NT2/D1 (cell line): ENCODE data around the gene PRSS48.

Source experiments
- SUZ12 ChIP-seq: IDR thresholded peaks from 2 replicates; pipeline ENCODE4 v1.6.1; 2011; ENCODE audit not compliant: insufficient read length, insufficient read depth; ENCODE audit errors: extremely low read depth
- YY1 ChIP-seq: IDR thresholded peaks from 2 replicates; pipeline ENCODE4 v1.6.1; 2011; ENCODE audit not compliant: insufficient read length, insufficient read depth
- ZNF274 ChIP-seq: IDR thresholded peaks from 2 replicates; pipeline ENCODE4 v1.6.1; 2011; ENCODE audit warnings: mild to moderate bottlenecking, low read depth, low read length

DNA sequence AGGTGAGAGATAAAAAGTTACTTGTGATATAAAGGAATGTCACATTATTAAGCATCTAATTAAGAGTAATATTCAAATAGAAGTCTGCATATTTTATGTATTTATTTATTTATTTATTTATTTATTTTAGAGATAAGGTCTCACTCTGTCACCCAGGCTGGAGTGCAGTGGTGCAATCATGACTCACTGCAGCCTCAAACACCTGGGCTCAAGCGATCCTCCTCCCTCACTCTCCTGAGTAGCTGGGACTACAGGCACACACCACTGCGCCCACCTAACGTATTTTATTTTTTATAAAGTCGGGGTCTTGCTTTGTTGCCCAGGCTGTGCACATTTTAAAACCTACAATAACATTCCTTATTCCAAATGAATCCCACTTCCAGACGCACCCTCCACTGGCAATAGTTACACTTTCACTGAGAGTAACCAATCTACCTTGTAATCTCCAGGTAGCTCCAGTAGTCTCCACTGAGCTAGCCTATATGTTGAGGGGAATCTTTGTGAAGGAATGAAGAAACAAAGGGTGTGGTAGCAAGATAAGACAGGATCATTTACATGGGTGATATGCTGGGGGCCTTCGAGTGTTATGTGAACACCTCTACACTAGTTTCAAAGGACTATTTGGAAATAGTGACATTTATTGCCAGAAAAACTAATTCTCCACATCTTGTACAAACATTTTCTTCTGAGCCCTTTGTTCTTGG is 36.5 kb downstream of the PRSS48 start:
- TF ChIP-seq SUZ12 (no peak), ZNF274 (no peak), YY1 (no peak)
